Bronchial epithelial cell (primary cell): Measurements from ENCODE around the gene DPH7. TPM values are rescaled to one million over a fixed set of nuclear protein-coding genes. Genes with fewer than 3 reads are reported as not detected.
"Not testable (repeated sequence)": the region's sequence is repeated elsewhere in the genome, so short reads cannot be mapped to it uniquely, and the experiment has no call there.

Experiments
- DNase-seq: peaks from one replicate; pipeline ENCODE4 v3.0.0-alpha.2; 2010; ENCODE audit warnings: low read depth
- FAIRE-seq: peaks from 2 replicates; lab custom pipeline; 2011; peaks lifted over from hg19 to GRCh38; lab: Jason Lieb, UNC
- H3K27me3 ChIP-seq: 2 replicates; pipeline ENCODE4 v1.5.1; 2011; ENCODE audit warnings: low read length; ENCODE audit not compliant: control insufficient read depth, insufficient read depth
- H3K36me3 ChIP-seq: 2 replicates; pipeline ENCODE4 v1.5.1; 2011; ENCODE audit warnings: low read length; ENCODE audit not compliant: control insufficient read depth, insufficient read depth
- H3K4me3 ChIP-seq: 2 replicates; pipeline ENCODE4 v1.5.1; 2011; ENCODE audit warnings: mild to moderate bottlenecking, low read depth, low read length, control low read depth
- CTCF ChIP-seq: IDR thresholded peaks from 2 replicates; pipeline ENCODE4 v1.5.1; 2011; ENCODE audit warnings: mild to moderate bottlenecking, moderate library complexity, low read length, control low read depth, inconsistent platforms; ENCODE audit not compliant: insufficient read depth, severe bottlenecking
- total RNA-seq: library from RNA; depleted of rRNA; stranded (reverse); fragments of >200 nt; gene quantifications from 2 replicates; pipeline ENCODE4 v1.2.1, GENCODE V29; 2014

Gene DPH7
- total RNA-seq, 1 donor from 2014 or later = 33.7 TPM

- DNase-seq (peak; percentile 66), FAIRE-seq (no peak)
Measured at GRCh38 chr9:137551264-137552021, 27.3 kb downstream of the DPH7 start, which contains the start of gene MRPL41. Gene MRPL41, plus strand, starts transcription at chr9:137551879. Its CDS starts 203 bp downstream, at chr9:137552082.

GRCh38 chr9:137550958-137551263 lies 27.8 kb downstream of the DPH7 start:
- peak overlapping the region; percentile 59 for H3K4me3 ChIP-seq
- FAIRE-seq, H3K27me3 ChIP-seq, DNase-seq, H3K36me3 ChIP-seq: not testable (repeated sequence)

More at GRCh38 chr9:137551264-137552021, 27.3 kb downstream of the DPH7 start, which contains the start of gene MRPL41:
- peaks cover 6% of the 10 kb centered on the region for H3K36me3 ChIP-seq
- H3K4me3 ChIP-seq = peak within 1 kb of the TSS; percentile 84
- no peaks in the 10 kb centered on the region for H3K27me3 ChIP-seq
- peak; percentile 51 for TF ChIP-seq CTCF

GRCh38 chr9:137550231-137550621 lies 28.5 kb downstream of the DPH7 start, which contains the start of gene PNPLA7:
Gene PNPLA7, minus strand, starts transcription at chr9:137550402. Its CDS starts 205 bp downstream, at chr9:137550197.
- Histone ChIP-seq H3K36me3 (peaks cover 6% of the 10 kb centered on the region), H3K27me3 (no peaks in the 10 kb centered on the region), H3K4me3 (peak within 1 kb of the TSS; percentile 59)
- TF ChIP-seq CTCF = no peak
- DNase-seq (peak; percentile 63), FAIRE-seq (no peak)

- Histone ChIP-seq H3K4me3 (no peak overlapping the region), H3K27me3 (peaks cover 2% of the 10 kb centered on the region), H3K36me3 (no peaks in the 10 kb centered on the region)
- DNase-seq (no peak), FAIRE-seq (no peak)
- no peak for TF ChIP-seq CTCF
Measured at GRCh38 chr9:137547687-137548543, 30.8 kb downstream of the DPH7 start.

- TF ChIP-seq CTCF = no peak
- no peak for FAIRE-seq
Measured at GRCh38 chr9:137545123-137545522, 33.6 kb downstream of the DPH7 start.

GRCh38 chr9:137544176-137544760 lies 34.5 kb downstream of the DPH7 start:
- TF ChIP-seq CTCF = no peak
- FAIRE-seq (no peak), DNase-seq (peak; percentile 13)
- H3K36me3 ChIP-seq = no peaks in the 10 kb centered on the region
- H3K27me3 ChIP-seq = peaks cover 2% of the 10 kb centered on the region
- no peak overlapping the region for H3K4me3 ChIP-seq

More at GRCh38 chr9:137545123-137545522, 33.6 kb downstream of the DPH7 start:
- no peak for DNase-seq
- peaks cover 2% of the 10 kb centered on the region for H3K27me3 ChIP-seq
- no peak overlapping the region for H3K4me3 ChIP-seq
- H3K36me3 ChIP-seq = no peaks in the 10 kb centered on the region
